Endothelial cell (in vitro differentiated cells): ENCODE measurements around the gene GRM5. TPM values are rescaled to one million over a fixed set of nuclear protein-coding genes. Genes with fewer than 3 reads are reported as not detected.

Source experiments
- DNase-seq: peaks from one replicate; pipeline ENCODE4 v3.0.0; 2021; ENCODE audit warnings: low spot score
- H3K27ac Mint-ChIP-seq: one replicate; pipeline ENCODE4 v1.8.0; 2021; ENCODE audit warnings: mixed read lengths, inconsistent platforms; ENCODE audit not compliant: unreplicated experiment
- H3K27me3 Mint-ChIP-seq: one replicate; pipeline ENCODE4 v1.8.0; 2021; ENCODE audit warnings: mild to moderate bottlenecking, moderate library complexity, mixed read lengths, inconsistent platforms; ENCODE audit not compliant: unreplicated experiment
- H3K36me3 Mint-ChIP-seq: one replicate; pipeline ENCODE4 v1.8.0; 2021; ENCODE audit warnings: mild to moderate bottlenecking, low read depth, mixed read lengths, inconsistent platforms; ENCODE audit not compliant: unreplicated experiment
- H3K4me1 Mint-ChIP-seq: one replicate; pipeline ENCODE4 v1.8.0; 2021; ENCODE audit warnings: mild to moderate bottlenecking, mixed read lengths, inconsistent platforms; ENCODE audit not compliant: unreplicated experiment
- H3K4me3 Mint-ChIP-seq: one replicate; pipeline ENCODE4 v1.8.0; 2021; ENCODE audit warnings: mild to moderate bottlenecking, mixed read lengths, inconsistent platforms; ENCODE audit not compliant: unreplicated experiment
- H3K9me3 Mint-ChIP-seq: one replicate; pipeline ENCODE4 v1.8.0; 2021; ENCODE audit warnings: mixed read lengths, inconsistent platforms; ENCODE audit not compliant: unreplicated experiment
- total RNA-seq: library from RNA; stranded (reverse); fragmentation: NEBNext Ultra II Directional; extraction: Animal tissue kit (Norgen Biotek cat#: 25700); gene quantifications from one replicate; pipeline ENCODE4 v1.2.1, GENCODE V29; 2021; ENCODE audit not compliant: unreplicated experiment
- TF ChIP-seq, protein P1 (sequence below): fragments of 200-600 bp; sonication (generic); IDR thresholded peaks from one replicate; pipeline ENCODE4 v1.5.0; 2021; ENCODE audit warnings: antibody characterized with exemption; ENCODE audit not compliant: unreplicated experiment

Gene GRM5
- total RNA-seq, 1 donor from 2014 or later, result 0.28 TPM

DNA sequence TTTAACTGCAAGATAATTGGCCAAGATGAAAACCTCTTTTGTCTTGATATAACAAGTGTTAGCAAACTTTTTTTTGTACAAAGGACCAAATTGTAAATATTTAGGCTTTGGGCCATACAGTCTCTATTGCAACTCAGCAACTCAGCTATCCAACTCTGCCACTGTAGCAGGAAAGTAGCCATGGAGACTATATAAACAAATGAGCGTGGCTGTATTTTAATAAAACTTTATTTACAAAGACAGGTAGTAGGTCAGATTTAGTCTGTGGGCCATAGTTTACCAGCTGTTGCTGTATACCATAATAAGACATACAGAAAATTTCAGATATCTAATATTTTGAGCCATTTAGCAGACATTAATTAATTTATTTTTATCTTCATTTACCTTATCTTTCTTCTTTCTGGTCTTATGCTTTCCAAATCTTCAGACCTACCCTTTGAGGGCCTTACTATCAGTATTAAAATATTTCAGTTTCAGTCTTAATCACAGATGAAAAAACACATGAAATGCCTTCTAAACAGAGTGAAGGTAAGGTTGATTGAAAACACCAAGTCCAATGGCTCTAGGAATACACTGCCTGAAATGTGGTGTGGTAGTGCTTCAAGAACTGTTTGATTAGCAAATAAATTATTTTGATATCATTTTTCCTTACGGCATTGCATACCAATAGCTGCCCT is 471.4 kb downstream of the GRM5 start:
- Mint-ChIP-seq H3K36me3 (no peaks in the 10 kb centered on the region), H3K9me3 (no peaks in the 10 kb centered on the region), H3K27me3 (no peaks in the 10 kb centered on the region), H3K4me1 (peaks cover 11% of the 10 kb centered on the region), H3K4me3 (no peak overlapping the region), H3K27ac (no peak overlapping the region)
- TF ChIP-seq, protein P1, sequence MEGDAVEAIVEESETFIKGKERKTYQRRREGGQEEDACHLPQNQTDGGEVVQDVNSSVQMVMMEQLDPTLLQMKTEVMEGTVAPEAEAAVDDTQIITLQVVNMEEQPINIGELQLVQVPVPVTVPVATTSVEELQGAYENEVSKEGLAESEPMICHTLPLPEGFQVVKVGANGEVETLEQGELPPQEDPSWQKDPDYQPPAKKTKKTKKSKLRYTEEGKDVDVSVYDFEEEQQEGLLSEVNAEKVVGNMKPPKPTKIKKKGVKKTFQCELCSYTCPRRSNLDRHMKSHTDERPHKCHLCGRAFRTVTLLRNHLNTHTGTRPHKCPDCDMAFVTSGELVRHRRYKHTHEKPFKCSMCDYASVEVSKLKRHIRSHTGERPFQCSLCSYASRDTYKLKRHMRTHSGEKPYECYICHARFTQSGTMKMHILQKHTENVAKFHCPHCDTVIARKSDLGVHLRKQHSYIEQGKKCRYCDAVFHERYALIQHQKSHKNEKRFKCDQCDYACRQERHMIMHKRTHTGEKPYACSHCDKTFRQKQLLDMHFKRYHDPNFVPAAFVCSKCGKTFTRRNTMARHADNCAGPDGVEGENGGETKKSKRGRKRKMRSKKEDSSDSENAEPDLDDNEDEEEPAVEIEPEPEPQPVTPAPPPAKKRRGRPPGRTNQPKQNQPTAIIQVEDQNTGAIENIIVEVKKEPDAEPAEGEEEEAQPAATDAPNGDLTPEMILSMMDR, result no peak
- DNase-seq, result no peak

DNA sequence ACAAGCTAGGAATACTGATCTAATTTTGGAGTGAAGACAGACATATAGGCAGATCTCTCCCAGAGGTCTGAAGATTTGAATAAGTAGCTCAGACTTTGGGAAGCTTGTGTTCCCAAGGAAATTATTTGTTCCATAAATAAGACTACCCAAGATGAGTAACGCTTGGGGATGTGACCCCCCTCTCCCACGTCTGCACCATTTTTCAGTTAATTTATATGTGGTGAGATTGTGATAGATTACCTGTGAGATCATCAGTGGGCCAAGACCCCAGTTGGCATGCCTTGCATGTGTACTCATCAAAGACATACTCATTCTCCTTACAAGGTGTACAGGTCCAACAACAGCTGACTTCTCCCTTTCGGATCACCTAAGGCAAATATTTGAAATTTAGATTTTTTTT is 475.4 kb downstream of the GRM5 start:
- Mint-ChIP-seq H3K36me3 (no peaks in the 10 kb centered on the region), H3K27me3 (no peaks in the 10 kb centered on the region), H3K9me3 (no peaks in the 10 kb centered on the region), H3K27ac (no peak overlapping the region), H3K4me3 (no peak overlapping the region), H3K4me1 (no peaks in the 10 kb centered on the region)
- TF ChIP-seq, protein P1, result no peak
- no peak for DNase-seq

DNA sequence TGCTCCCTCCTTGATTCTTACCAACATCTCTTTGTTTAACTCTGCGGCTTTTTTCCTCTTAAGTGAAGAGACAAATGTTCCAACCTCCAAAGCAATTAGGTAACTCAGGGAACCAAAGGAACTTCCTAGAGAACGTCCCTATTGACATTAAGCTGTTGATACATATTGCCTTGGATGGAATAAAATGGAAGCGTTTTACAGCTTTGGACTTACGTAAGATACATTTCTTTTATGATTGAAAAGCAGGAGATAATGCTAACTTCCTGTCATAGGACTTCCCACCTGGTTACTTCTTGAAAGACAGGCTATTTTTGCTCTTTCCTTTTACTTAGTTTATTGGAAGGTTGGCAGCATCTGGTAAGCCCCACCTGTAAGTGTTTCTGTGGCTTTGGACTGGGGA is 482.5 kb downstream of the GRM5 start:
- peaks cover 6% of the 10 kb centered on the region for H3K4me1 Mint-ChIP-seq
- H3K27ac Mint-ChIP-seq, result no peak overlapping the region
- DNase-seq, result no peak
- TF ChIP-seq, protein P1, result no peak
- no peak overlapping the region for H3K4me3 Mint-ChIP-seq
- H3K27me3 Mint-ChIP-seq, result peaks cover 1% of the 10 kb centered on the region
- no peaks in the 10 kb centered on the region for H3K9me3 Mint-ChIP-seq
- H3K36me3 Mint-ChIP-seq, result no peaks in the 10 kb centered on the region

DNA sequence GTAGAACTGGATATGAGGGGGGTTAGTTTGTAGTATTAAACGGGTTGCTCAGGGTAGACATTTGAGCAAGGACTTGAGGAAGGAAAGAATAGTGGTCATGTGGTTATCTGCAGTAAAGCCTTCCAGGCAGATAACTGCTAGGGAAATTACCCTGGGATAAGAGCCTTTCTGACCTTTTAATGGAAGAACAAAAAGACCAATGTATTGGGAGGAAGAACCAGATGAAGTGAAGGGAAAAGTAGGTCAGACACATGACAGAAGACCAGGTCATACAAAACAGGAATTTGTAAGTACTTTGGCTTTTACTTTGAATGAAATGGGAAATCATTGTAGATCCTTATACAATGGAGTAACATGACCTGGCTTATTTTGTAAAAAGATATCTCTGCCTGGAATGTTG is 486.3 kb downstream of the GRM5 start:
- H3K4me1 Mint-ChIP-seq, result peaks cover 6% of the 10 kb centered on the region
- H3K4me3 Mint-ChIP-seq, result no peak overlapping the region
- H3K36me3 Mint-ChIP-seq, result no peaks in the 10 kb centered on the region
- TF ChIP-seq, protein P1, result no peak
- peaks cover 1% of the 10 kb centered on the region for H3K27me3 Mint-ChIP-seq
- H3K9me3 Mint-ChIP-seq, result no peaks in the 10 kb centered on the region
- DNase-seq, result no peak
- H3K27ac Mint-ChIP-seq, result no peak overlapping the region

DNA sequence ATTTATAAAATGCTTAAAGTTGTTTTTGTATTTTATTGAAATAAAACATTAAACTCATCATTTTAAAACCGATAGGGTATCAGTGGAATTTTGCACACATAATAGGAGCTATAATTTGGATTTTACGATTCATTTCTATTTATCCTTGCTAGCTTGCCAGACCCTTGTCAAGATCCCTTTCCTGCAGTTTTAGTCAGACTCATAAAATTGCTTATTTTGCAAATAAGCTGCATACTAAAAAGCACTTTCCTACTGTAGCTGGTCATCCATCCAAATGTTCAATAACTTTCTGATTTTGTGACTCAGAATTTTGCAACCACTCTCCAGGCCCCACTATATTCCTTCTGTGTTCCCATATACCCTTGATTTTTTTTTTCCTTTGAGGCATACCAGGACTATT is 489.0 kb downstream of the GRM5 start:
- no peak overlapping the region for H3K27ac Mint-ChIP-seq
- no peak overlapping the region for H3K4me3 Mint-ChIP-seq
- no peaks in the 10 kb centered on the region for H3K27me3 Mint-ChIP-seq
- TF ChIP-seq, protein P1, result no peak
- peaks cover 6% of the 10 kb centered on the region for H3K4me1 Mint-ChIP-seq
- no peaks in the 10 kb centered on the region for H3K36me3 Mint-ChIP-seq
- no peaks in the 10 kb centered on the region for H3K9me3 Mint-ChIP-seq
- no peak for DNase-seq
